Parathyroid adenoma (tissue), 2 donors: ENCODE results near the gene TMTC2.

ENCODE experiments used
- H2AFZ ChIP-seq: fragments of 300-600 bp; sonication (generic); one replicate; pipeline ENCODE4 v1.7.0; 2017; ENCODE audit warnings: antibody characterized with exemption, mild to moderate bottlenecking
- H3K27ac ChIP-seq: fragments of 300-600 bp; sonication (generic); one replicate; pipeline ENCODE4 v1.7.0; 2017
- H3K27me3 ChIP-seq: fragments of 300-600 bp; sonication (generic); one replicate; pipeline ENCODE4 v1.7.0; 2017; ENCODE audit warnings: low read length; ENCODE audit not compliant: control insufficient read depth, insufficient read depth
- H3K36me3 ChIP-seq: fragments of 300-600 bp; sonication (generic); one replicate; pipeline ENCODE4 v1.7.0; 2017; ENCODE audit warnings: low read length; ENCODE audit not compliant: control insufficient read depth, insufficient read depth
- H3K4me1 ChIP-seq: fragments of 300-600 bp; sonication (generic); one replicate; pipeline ENCODE4 v1.7.0; 2017; ENCODE audit warnings: control low read depth
- H3K4me2 ChIP-seq: fragments of 300-600 bp; sonication (generic); one replicate; pipeline ENCODE4 v1.7.0; 2017; ENCODE audit warnings: low read length
- H3K4me3 ChIP-seq: fragments of 300-600 bp; sonication (generic); one replicate; pipeline ENCODE4 v1.7.0; 2017; ENCODE audit warnings: low read depth, low read length
- H3K79me2 ChIP-seq: fragments of 300-600 bp; sonication (generic); one replicate; pipeline ENCODE4 v1.7.0; 2017; ENCODE audit warnings: control low read depth
- H3K9ac ChIP-seq: fragments of 300-600 bp; sonication (generic); one replicate; pipeline ENCODE4 v1.7.0; 2017; ENCODE audit warnings: mild to moderate bottlenecking
- H3K9me3 ChIP-seq: fragments of 300-600 bp; sonication (generic); one replicate; pipeline ENCODE4 v1.7.0; 2017; ENCODE audit warnings: low read length; ENCODE audit not compliant: control insufficient read depth
- TF ChIP-seq, protein P1 (sequence below): fragments of 300-600 bp; sonication (generic); IDR thresholded peaks from one replicate; pipeline ENCODE4 v1.7.0; 2017; ENCODE audit warnings: antibody characterized with exemption, mild to moderate bottlenecking
- donor health status: primary hyperparathyroidism.

Gene TMTC2

DNA sequence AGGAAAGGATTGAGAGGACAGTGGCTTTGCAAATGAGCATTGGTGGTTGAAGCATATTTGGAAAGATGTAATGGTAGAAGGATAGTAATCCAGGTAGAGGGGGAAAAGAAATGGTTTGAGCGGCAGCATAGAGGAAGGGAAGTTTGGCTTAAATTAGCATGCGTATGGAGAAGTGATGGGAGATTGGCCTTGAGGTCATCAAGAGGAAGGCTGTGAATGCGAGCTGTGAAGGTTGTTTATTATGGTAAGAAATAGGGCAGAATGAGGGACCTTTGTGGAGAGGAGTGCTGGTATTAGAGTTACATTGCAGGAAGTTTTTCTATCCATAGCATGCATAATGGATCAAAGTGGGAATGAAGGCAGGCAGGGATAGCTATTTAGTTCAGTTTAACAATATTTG lies 162.1 kb downstream of the TMTC2 start:
- Histone ChIP-seq H3K4me2 (no peak overlapping the region), H3K27ac (no peak overlapping the region)
- TF ChIP-seq, protein P1, sequence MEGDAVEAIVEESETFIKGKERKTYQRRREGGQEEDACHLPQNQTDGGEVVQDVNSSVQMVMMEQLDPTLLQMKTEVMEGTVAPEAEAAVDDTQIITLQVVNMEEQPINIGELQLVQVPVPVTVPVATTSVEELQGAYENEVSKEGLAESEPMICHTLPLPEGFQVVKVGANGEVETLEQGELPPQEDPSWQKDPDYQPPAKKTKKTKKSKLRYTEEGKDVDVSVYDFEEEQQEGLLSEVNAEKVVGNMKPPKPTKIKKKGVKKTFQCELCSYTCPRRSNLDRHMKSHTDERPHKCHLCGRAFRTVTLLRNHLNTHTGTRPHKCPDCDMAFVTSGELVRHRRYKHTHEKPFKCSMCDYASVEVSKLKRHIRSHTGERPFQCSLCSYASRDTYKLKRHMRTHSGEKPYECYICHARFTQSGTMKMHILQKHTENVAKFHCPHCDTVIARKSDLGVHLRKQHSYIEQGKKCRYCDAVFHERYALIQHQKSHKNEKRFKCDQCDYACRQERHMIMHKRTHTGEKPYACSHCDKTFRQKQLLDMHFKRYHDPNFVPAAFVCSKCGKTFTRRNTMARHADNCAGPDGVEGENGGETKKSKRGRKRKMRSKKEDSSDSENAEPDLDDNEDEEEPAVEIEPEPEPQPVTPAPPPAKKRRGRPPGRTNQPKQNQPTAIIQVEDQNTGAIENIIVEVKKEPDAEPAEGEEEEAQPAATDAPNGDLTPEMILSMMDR: no peak

DNA sequence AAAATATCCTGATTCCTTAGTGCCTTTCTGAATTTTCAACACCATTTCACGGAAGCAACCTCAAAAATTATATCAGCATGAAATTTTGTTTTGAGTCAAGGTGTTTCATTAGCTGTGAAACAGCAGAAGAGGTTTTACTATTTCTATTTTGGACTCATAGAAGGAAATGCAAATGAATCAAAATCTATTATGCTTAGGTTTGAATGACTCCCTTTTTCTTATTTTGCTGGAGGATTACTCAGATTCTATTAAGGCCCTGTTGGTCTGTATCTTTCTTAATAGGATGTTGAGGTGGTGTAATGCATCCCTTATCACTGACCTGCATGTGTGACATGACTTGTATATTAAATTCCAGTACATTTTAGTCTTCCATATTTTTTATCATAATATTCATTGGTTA lies 165.8 kb downstream of the TMTC2 start:
- TF ChIP-seq, protein P1: no peak

More for the DNA sequence above, 162.1 kb downstream of the TMTC2 start:
- no peaks in the 10 kb centered on the region for H3K4me1 ChIP-seq
- H3K79me2 ChIP-seq: no peaks in the 10 kb centered on the region
- H3K36me3 ChIP-seq: no peaks in the 10 kb centered on the region
- H3K4me3 ChIP-seq: no peak overlapping the region
- H3K9ac ChIP-seq: no peak overlapping the region
- H3K27me3 ChIP-seq: no peaks in the 10 kb centered on the region
- H3K9me3 ChIP-seq: no peaks in the 10 kb centered on the region
- H2AFZ ChIP-seq: no peak overlapping the region

DNA sequence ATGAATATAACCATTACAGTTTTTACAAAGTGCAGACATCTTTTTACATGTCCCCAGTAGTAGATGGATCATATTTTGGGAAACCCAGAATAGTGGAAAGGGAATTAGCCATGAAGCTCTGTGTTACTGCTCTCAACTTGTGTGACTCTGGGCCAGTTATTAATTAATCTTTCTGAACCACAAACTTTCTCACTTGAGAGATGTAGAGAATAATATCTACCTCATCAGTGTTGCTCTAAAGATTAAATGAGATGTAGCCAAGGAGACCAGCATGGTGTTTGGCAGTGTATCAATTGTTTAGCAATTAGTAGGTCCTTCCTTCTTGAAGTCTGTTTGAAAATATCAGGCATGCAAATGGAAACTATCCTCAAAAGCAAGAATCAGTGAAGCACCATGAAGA lies 169.2 kb downstream of the TMTC2 start:
- Histone ChIP-seq H3K79me2 (no peaks in the 10 kb centered on the region), H2AFZ (no peak overlapping the region), H3K4me3 (no peak overlapping the region), H3K27ac (no peak overlapping the region), H3K27me3 (no peaks in the 10 kb centered on the region), H3K4me1 (no peaks in the 10 kb centered on the region), H3K4me2 (no peak overlapping the region), H3K9ac (no peak overlapping the region), H3K9me3 (no peaks in the 10 kb centered on the region), H3K36me3 (no peaks in the 10 kb centered on the region)
- TF ChIP-seq, protein P1: no peak

More for the DNA sequence above, 165.8 kb downstream of the TMTC2 start:
- Histone ChIP-seq H3K27me3 (no peaks in the 10 kb centered on the region), H3K4me2 (no peak overlapping the region), H3K36me3 (no peaks in the 10 kb centered on the region), H3K9ac (no peak overlapping the region), H3K4me1 (no peaks in the 10 kb centered on the region), H3K79me2 (no peaks in the 10 kb centered on the region), H2AFZ (no peak overlapping the region), H3K9me3 (no peaks in the 10 kb centered on the region), H3K27ac (no peak overlapping the region), H3K4me3 (no peak overlapping the region)

DNA sequence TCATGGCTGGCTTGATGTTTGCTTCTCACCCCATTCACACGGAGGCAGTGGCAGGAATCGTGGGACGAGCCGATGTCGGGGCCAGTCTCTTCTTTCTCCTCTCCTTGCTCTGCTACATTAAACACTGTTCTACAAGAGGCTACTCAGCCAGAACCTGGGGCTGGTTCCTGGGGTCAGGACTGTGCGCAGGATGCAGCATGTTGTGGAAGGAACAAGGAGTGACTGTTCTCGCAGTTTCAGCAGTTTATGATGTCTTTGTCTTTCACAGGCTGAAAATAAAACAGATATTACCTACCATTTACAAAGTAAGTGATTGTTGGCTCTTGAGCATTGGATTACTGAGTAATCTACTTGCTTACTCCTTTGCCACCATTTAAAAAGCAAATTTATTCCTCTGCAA lies 170.6 kb downstream of the TMTC2 start:
- Histone ChIP-seq H3K9ac (no peak overlapping the region), H3K4me3 (no peak overlapping the region), H3K27ac (no peak overlapping the region), H3K9me3 (no peaks in the 10 kb centered on the region), H3K27me3 (no peaks in the 10 kb centered on the region), H3K36me3 (no peaks in the 10 kb centered on the region), H3K4me1 (no peaks in the 10 kb centered on the region), H3K4me2 (no peak overlapping the region), H2AFZ (no peak overlapping the region), H3K79me2 (no peaks in the 10 kb centered on the region)
- TF ChIP-seq, protein P1: no peak

DNA sequence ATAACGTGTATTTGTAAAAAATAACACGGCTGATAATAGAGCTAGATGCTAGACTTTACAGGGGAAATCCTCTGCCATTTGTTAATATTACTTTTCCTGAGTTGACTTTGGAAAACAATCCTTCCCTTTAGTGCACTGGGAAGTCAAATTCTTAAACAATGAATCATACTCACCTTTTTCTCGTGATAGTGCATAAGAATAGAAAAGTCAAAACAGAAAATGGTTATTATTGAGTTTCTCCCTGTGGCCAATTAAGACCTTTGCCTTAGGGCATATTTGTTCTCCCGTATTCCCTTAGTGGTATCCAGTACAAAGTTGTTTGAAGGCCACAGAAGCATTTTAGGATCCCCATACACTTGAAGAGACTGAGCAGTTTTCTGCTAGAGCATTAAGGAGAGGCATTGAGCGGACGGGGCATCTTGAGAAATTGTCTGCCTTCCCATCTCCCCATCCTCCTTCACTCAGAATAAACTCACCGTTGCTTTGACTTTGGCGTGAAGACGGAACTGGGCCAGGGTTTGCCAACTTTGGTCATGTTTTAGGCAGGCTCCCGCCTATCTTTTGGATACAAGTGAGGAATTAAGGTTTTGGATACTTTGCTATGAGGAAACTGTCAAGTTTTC lies 171.3 kb downstream of the TMTC2 start:
- H3K9ac ChIP-seq: no peak overlapping the region
- H3K27me3 ChIP-seq: no peaks in the 10 kb centered on the region
- H3K9me3 ChIP-seq: no peaks in the 10 kb centered on the region
- H3K79me2 ChIP-seq: no peaks in the 10 kb centered on the region
- no peaks in the 10 kb centered on the region for H3K4me1 ChIP-seq
- no peak overlapping the region for H3K4me2 ChIP-seq
- H3K36me3 ChIP-seq: no peaks in the 10 kb centered on the region
- no peak overlapping the region for H3K27ac ChIP-seq
- no peak overlapping the region for H3K4me3 ChIP-seq
- TF ChIP-seq, protein P1: no peak
- H2AFZ ChIP-seq: no peak overlapping the region
